ENCODE measurements around the gene FHAD1.

FHAD1 gene

DNA sequence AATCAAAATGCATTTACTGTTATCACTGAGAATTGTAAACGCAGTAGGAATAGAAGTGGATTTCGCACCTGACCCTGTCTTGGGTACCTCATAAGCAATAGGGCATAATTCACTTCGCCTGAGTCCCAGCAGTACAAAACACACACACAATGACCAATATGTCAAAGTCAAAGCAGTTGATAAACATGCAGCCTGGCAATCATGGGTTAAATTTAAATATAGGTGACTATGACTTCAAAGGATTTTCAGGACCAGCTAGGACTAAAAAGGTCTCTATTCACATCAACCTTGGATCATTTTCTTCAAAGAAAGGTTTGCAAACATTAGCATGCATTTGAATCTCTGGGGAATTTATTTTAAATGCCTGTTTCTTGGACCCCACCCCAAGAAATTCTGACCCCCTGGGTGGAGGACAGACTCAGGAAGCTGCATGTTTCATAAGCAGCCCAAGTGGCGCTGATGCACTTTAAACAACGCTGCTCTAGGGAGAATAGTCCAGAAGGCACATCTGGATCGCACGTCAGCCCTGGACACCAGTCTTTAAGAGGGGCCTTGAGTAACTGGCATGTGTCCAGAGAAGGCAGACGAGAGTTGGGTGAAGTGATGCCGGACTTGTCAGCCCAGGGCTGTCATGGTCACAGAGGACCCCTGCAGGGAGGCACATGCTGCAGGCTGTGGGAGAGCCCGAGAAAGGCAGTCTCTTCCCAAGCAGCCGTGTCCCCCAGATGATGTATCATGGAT is 107.0 kb downstream of the FHAD1 start:
- H3K4me3 ChIP-seq (ENCODE audit: low read length): no peak overlapping the region
- TF ChIP-seq, protein P1, sequence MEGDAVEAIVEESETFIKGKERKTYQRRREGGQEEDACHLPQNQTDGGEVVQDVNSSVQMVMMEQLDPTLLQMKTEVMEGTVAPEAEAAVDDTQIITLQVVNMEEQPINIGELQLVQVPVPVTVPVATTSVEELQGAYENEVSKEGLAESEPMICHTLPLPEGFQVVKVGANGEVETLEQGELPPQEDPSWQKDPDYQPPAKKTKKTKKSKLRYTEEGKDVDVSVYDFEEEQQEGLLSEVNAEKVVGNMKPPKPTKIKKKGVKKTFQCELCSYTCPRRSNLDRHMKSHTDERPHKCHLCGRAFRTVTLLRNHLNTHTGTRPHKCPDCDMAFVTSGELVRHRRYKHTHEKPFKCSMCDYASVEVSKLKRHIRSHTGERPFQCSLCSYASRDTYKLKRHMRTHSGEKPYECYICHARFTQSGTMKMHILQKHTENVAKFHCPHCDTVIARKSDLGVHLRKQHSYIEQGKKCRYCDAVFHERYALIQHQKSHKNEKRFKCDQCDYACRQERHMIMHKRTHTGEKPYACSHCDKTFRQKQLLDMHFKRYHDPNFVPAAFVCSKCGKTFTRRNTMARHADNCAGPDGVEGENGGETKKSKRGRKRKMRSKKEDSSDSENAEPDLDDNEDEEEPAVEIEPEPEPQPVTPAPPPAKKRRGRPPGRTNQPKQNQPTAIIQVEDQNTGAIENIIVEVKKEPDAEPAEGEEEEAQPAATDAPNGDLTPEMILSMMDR (IDR thresholded peaks at IDR 0.05; ENCODE audit: insufficient read depth, low read depth, low read length, missing control alignments): no peak
- no peak for DNase-seq (ENCODE audit: low read depth)

DNA sequence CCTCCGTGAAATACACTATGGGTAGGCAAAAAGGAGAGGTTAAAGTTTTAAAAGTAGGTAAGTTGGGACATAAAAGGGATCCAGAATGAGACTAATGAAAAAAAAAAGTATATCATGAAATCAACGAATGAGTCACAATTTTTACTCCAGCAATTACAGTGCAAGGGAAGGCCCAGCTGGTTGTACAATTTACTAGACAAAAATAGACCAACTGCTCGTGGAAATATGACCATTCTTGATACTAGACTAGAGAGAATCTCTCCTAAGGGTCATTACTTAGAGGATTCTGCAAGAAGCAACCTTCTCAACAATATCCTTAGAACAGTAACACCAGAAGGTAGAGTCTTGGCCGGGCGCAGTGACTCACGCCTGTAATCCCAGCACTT is 107.5 kb downstream of the FHAD1 start:
- peak; percentile 54 for DNase-seq (ENCODE audit: low read depth)
- TF ChIP-seq, protein P1 (IDR thresholded peaks at IDR 0.05; ENCODE audit: insufficient read depth, low read depth, low read length, missing control alignments): no peak
- H3K4me3 ChIP-seq (ENCODE audit: low read length): no peak overlapping the region

DNA sequence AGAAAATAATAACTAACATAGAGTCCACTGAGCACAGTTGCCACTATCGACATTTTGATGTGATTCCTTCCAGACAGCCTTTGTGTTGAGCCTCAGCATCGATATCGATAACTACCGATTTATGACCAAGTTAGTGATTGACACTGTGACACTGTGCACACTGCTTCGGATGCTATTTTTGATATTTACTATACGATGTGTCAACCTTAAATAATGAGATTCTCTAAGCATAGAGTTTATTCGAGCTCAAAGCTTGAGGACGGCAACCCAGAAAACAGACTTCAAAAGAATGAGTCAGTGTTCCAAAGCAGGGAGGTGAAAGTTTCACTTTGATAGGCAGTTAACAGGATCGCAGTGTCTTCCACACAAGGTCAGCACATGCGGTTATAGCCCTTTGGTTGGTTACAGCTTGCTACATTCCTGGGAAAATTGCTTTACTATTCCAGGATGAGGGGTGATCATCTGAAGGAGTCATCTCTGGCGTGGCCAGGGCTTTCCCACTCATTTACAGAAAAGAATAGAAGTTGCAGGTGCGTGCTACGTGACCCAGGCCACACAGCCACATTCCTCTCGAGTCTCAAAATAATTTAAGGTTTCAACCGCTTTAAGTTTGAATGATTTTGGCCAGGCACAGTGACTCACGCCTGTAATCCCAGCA is 109.1 kb downstream of the FHAD1 start:
- peak; percentile 25 for DNase-seq (ENCODE audit: low read depth)
- TF ChIP-seq, protein P1 (IDR thresholded peaks at IDR 0.05; ENCODE audit: insufficient read depth, low read depth, low read length, missing control alignments): no peak
- H3K4me3 ChIP-seq (ENCODE audit: low read length): no peak overlapping the region

DNA sequence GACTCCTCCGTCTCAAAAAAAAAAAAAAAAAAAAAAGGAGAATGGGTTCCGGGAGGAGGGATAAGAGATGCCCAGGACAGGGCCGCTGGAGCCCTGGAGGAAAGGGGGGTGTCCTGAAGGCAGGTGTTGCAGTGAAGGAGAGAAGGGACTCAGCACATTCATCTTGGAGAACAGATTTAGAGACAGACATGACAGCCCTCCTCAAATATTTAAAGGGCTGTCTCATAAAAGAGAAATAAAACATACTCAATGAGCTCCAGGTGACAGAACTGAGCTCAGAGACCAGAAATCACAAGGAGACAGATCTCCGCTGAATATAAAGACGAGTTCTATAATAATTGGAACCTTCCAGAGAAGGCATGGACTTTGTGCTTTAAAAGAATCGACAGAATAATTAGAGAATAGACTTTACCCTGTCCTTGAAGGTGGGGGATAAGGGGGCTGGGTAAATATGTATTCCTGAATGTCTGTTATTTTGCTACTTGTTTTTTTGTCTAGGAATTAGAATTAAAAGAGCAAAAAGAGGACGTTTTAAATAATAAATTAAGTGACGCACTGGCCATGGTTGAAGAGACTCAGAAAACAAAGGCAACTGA is 110.7 kb downstream of the FHAD1 start:
- TF ChIP-seq, protein P1 (IDR thresholded peaks at IDR 0.05; ENCODE audit: insufficient read depth, low read depth, low read length, missing control alignments): no peak
- H3K4me3 ChIP-seq (ENCODE audit: low read length): no peak overlapping the region
- DNase-seq (ENCODE audit: low read depth): no peak

DNA sequence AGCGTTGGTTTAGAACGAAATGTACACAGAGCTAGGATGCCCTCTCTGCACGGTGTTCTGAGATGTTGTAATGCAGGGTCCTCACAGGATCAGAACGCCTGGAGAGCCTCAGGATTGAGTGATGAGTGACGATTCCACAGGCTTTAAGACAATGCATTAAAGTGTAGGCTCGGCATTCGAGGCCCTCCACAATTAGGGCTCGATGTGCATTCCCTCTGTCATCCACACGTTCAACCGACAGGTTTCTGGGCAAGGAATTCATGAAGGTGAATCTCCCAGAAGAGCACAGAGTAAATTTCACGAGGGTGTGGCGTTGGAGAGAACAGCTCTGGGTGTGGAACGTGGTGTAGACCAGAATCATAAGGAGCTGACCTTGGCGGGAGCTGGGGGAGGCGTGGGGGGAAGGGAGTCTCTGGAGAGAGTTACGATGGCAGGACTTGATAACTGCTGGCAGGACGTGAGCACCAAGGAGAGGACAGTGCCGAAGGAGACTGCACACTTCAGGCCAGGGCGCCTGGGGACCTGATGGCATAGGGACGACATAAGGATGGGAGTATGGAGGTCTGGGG is 111.6 kb downstream of the FHAD1 start:
- TF ChIP-seq, protein P1 (IDR thresholded peaks at IDR 0.05; ENCODE audit: insufficient read depth, low read depth, low read length, missing control alignments): no peak
- no peak for DNase-seq (ENCODE audit: low read depth)

DNA sequence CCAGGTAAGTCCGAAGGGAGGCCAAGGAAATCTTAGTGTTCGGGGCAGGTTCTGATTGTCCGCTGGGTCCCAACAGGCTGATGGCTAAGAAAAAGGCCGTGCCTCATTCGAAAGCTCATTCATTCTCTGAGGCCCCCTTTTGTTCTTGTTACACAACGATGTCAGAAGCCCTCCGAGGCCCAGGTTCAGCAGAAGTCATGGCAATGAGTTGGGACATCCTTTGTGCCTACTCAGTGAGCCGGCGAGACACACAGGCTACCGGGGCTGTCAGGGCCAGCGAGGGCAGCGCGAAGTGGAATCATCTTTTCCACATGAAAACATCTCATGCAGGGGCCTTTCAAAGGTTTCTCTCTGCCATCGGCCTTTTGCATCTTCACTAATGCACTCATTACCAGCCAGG is 113.7 kb downstream of the FHAD1 start:
- TF ChIP-seq, protein P1 (IDR thresholded peaks at IDR 0.05; ENCODE audit: insufficient read depth, low read depth, low read length, missing control alignments): no peak
- H3K4me3 ChIP-seq (ENCODE audit: low read length): no peak overlapping the region
- no peak for DNase-seq (ENCODE audit: low read depth)

More for the DNA sequence above, 111.6 kb downstream of the FHAD1 start:
- no peak overlapping the region for H3K4me3 ChIP-seq (ENCODE audit: low read length)
